CD14-positive monocyte (primary cell): Measurements from ENCODE around the gene GSTA2. TPM values are rescaled to one million over a fixed set of nuclear protein-coding genes. Genes with fewer than 3 reads are reported as not detected.
"Not testable (repeated sequence)": the region's sequence is repeated elsewhere in the genome, so short reads cannot be mapped to it uniquely, and the experiment has no call there.

Source experiments
- DNase-seq, 3 donors: peaks; one replicate each; pipeline ENCODE4 v3.0.0-alpha.2; 2011 to 2022
- H2AFZ ChIP-seq: 2 replicates; pipeline ENCODE4 v1.6.0; 2012; ENCODE audit warnings: mild to moderate bottlenecking, low read depth, low read length, inconsistent platforms; ENCODE audit not compliant: insufficient read depth, poor library complexity, severe bottlenecking
- H3K27ac ChIP-seq, 2 donors: 1 replicate in 1 of 2; 2 replicates in 1 of 2; pipeline ENCODE4 v1.5.1; 2012 to 2013; ENCODE audit warnings: low read length in 2 of 2, control low read depth in 1 of 2, inconsistent platforms in 1 of 2, low read depth in 1 of 2, mild to moderate bottlenecking in 1 of 2
- H3K27me3 ChIP-seq, 2 donors: one replicate each; pipeline versions ENCODE4 v1.6.0 to v1.6.1; 2011 to 2013; ENCODE audit warnings: low read length in 2 of 2; ENCODE audit not compliant: control insufficient read depth in 2 of 2, insufficient read depth in 2 of 2
- H3K36me3 ChIP-seq, 2 donors: replicated peaks in 1 of 2; 1 replicate in 1 of 2; 2 replicates in 1 of 2; pipeline versions ENCODE4 v1.5.1 to v1.6.1; 2012 to 2013; ENCODE audit warnings: low read length in 2 of 2, control low read depth in 1 of 2, inconsistent platforms in 1 of 2, mild to moderate bottlenecking in 1 of 2; ENCODE audit not compliant: insufficient read depth in 2 of 2, control insufficient read depth in 1 of 2
- H3K4me1 ChIP-seq, 2 donors: 1 replicate in 1 of 2; 2 replicates in 1 of 2; pipeline versions ENCODE4 v1.5.1 to v1.6.1; 2012 to 2013; ENCODE audit warnings: low read length in 2 of 2, control low read depth in 1 of 2, inconsistent platforms in 1 of 2, mild to moderate bottlenecking in 1 of 2, moderate library complexity in 1 of 2; ENCODE audit not compliant: insufficient read depth in 2 of 2, control insufficient read depth in 1 of 2
- H3K4me2 ChIP-seq: replicated peaks from 2 replicates; pipeline ENCODE3; 2012; ENCODE audit warnings: low read length, moderate library complexity, mild to moderate bottlenecking; ENCODE audit not compliant: poor library complexity, severe bottlenecking; ENCODE audit errors: extremely low read depth
- H3K4me3 ChIP-seq, 3 experiments: fragments of 200-600 bp in 1 of 3; sonication (generic) in 1 of 3; replicated peaks in 1 of 3; 1 replicate in 2 of 3; 2 replicates in 1 of 3; pipeline ENCODE4 v1.5.1; 2011 to 2013; ENCODE audit warnings: low read length in 3 of 3, mild to moderate bottlenecking in 3 of 3, control low read depth in 2 of 3, low read depth in 2 of 3, inconsistent platforms in 1 of 3, moderate library complexity in 1 of 3
- H3K79me2 ChIP-seq: 2 replicates; pipeline ENCODE4 v1.6.0; 2012; ENCODE audit warnings: mild to moderate bottlenecking, control low read depth, inconsistent platforms, low read length, moderate library complexity; ENCODE audit not compliant: insufficient read depth
- H3K9ac ChIP-seq: 2 replicates; pipeline ENCODE4 v1.6.0; 2017; ENCODE audit warnings: low read length, mild to moderate bottlenecking; ENCODE audit not compliant: insufficient read depth, poor library complexity, severe bottlenecking
- H3K9me3 ChIP-seq, 2 donors: replicated peaks in 1 of 2; 1 replicate in 1 of 2; 2 replicates in 1 of 2; pipeline versions ENCODE4 v1.5.1 to v1.6.1; 2012 to 2013; ENCODE audit warnings: low read length in 2 of 2, control low read depth in 1 of 2; ENCODE audit not compliant: control insufficient read depth in 1 of 2, insufficient read depth in 1 of 2
- H4K20me1 ChIP-seq: 2 replicates; pipeline ENCODE4 v1.6.0; 2012; ENCODE audit warnings: mild to moderate bottlenecking, low read length, control low read depth, moderate library complexity; ENCODE audit not compliant: insufficient read depth
- H3K27ac Mint-ChIP-seq, 7 donors: one replicate each; pipeline ENCODE4 v1.8.0; 2020; ENCODE audit warnings: mild to moderate bottlenecking in 7 of 7, mixed read lengths in 7 of 7, moderate library complexity in 6 of 7, inconsistent platforms in 2 of 7
- H3K27me3 Mint-ChIP-seq, 3 donors: one replicate each; pipeline ENCODE4 v1.8.0; 2021 to 2022; ENCODE audit warnings: low read depth in 3 of 3, mild to moderate bottlenecking in 3 of 3, mixed read lengths in 3 of 3, moderate library complexity in 3 of 3, inconsistent platforms in 1 of 3
- H3K36me3 Mint-ChIP-seq, 2 donors: one replicate each; pipeline ENCODE4 v1.8.0; 2020; ENCODE audit warnings: mixed read lengths in 2 of 2, inconsistent platforms in 1 of 2, mild to moderate bottlenecking in 1 of 2
- H3K4me1 Mint-ChIP-seq: one replicate; pipeline ENCODE4 v1.8.0; 2020; ENCODE audit warnings: mild to moderate bottlenecking, mixed read lengths
- H3K4me3 Mint-ChIP-seq, 2 donors: one replicate each; pipeline ENCODE4 v1.8.0; 2020; ENCODE audit warnings: mild to moderate bottlenecking in 2 of 2, mixed read lengths in 2 of 2, moderate library complexity in 1 of 2
- H3K9me3 Mint-ChIP-seq, 7 donors: one replicate each; pipeline ENCODE4 v1.8.0; 2020 to 2022; ENCODE audit warnings: mixed read lengths in 7 of 7, mild to moderate bottlenecking in 6 of 7, moderate library complexity in 6 of 7, inconsistent platforms in 2 of 7
- WGBS: methylation state at CpG from one replicate; pipeline ENCODE4 v1.1.5; 2013; ENCODE audit warnings: missing lambda C conversion rate; ENCODE audit not compliant: insufficient coverage; 5-methylcytosine and 5-hydroxymethylcytosine counted together
- intact Hi-C, 2 donors: fragments of 100-400 bp; cut with micrococcal nuclease; formaldehyde crosslinking; loops; one replicate each; pipeline versions ENCODE4 v1.15.0 to v1.15.1; 2023
- polyA plus RNA-seq, 3 donors: library from polyadenylated mRNA; depleted of rRNA in 1 of 3; unstranded in 2 of 3; stranded (reverse) in 1 of 3; fragments of 300-500 nt in 2 of 3; fragments of >200 nt in 1 of 3; fragmentation: Illumina TruSeq in 2 of 3; gene quantifications; 1 replicate in 2 of 3; 2 replicates in 1 of 3; pipeline ENCODE4 v1.2.3, GENCODE V29; 2012 to 2021
- TF ChIP-seq, protein P1 (sequence below): fragments of 200-600 bp; IDR thresholded peaks from one replicate; pipeline ENCODE4 v1.8.0; 2022; ENCODE audit warnings: antibody characterized with exemption, mild to moderate bottlenecking

The GSTA2 gene
- polyA plus RNA-seq, 3 donors = not detected

DNA sequence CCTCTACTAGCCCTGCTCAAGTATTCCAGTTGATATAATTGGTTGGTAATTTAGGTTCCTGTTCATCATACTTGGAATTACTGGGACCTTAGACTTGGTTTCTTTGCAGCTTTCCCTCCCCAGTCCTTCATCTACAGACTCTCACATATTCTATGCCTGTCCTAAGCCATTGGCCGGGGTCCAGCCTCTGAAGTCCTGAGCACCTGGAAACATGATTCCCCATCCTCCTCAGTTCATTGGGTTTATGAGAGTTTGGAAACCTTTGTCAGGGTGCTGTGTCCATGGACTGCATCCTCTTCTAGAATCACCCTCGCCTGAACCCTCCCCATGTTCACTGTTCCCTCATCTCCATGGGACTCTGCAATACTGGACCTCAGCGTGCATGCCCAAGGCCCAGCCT, 8.8 kb downstream of the GSTA2 start:
- Mint-ChIP-seq H3K4me1 (no peaks in the 10 kb centered on the region), H3K4me3 (no peak overlapping the region), H3K36me3 (no peaks in the 10 kb centered on the region), H3K27me3 (peaks cover 2 to 7% (median 3%) of the 10 kb centered on the region in 3 donors), H3K27ac (no peak overlapping the region), H3K9me3 (peaks cover 3 to 12% (median 9%) of the 10 kb centered on the region in 7 donors)
- Histone ChIP-seq H3K27me3 (no peaks in the 10 kb centered on the region), H3K36me3 (no peaks in the 10 kb centered on the region), H3K4me1 (no peaks in the 10 kb centered on the region), H3K9ac (no peak overlapping the region), H2AFZ (no peak overlapping the region), H3K79me2 (no peaks in the 10 kb centered on the region), H3K4me2 (no peak overlapping the region), H3K9me3 (peaks cover 0 to 8% of the 10 kb centered on the region in 2 donors), H3K4me3 (no peak overlapping the region), H3K27ac (no peak overlapping the region), H4K20me1 (no peaks in the 10 kb centered on the region)
- TF ChIP-seq, protein P1, sequence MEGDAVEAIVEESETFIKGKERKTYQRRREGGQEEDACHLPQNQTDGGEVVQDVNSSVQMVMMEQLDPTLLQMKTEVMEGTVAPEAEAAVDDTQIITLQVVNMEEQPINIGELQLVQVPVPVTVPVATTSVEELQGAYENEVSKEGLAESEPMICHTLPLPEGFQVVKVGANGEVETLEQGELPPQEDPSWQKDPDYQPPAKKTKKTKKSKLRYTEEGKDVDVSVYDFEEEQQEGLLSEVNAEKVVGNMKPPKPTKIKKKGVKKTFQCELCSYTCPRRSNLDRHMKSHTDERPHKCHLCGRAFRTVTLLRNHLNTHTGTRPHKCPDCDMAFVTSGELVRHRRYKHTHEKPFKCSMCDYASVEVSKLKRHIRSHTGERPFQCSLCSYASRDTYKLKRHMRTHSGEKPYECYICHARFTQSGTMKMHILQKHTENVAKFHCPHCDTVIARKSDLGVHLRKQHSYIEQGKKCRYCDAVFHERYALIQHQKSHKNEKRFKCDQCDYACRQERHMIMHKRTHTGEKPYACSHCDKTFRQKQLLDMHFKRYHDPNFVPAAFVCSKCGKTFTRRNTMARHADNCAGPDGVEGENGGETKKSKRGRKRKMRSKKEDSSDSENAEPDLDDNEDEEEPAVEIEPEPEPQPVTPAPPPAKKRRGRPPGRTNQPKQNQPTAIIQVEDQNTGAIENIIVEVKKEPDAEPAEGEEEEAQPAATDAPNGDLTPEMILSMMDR = no peak
- intact Hi-C loops = no loop called here
- DNase-seq = no peak
- 100% methylated on average over 1 of the region's 3 CpGs for WGBS

DNA sequence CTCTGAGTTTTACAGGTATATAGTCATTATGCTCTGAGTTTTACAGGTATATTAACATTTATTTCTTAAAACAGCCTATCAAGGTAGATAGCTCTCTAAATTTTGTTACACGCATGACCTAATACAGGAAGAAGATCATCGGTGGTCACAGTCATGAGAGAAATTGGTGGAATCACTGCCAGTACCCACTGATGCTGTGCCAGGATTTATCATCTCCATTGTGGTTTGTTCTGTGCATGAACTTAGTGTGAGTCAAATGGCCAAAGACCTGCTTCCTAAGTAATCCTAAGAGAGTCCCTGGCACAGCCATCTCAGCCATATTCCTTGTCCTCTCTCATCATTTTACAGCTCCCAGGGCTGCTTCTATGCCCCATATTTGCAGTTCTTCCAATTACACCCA, 10.1 kb downstream of the GSTA2 start:
- DNase-seq, H3K36me3 Mint-ChIP-seq, H3K4me1 Mint-ChIP-seq, H3K4me1 ChIP-seq, H4K20me1 ChIP-seq, H3K4me3 ChIP-seq, H3K27ac ChIP-seq, H3K9ac ChIP-seq, H3K79me2 ChIP-seq, intact Hi-C loops, H3K36me3 ChIP-seq, H2AFZ ChIP-seq, H3K4me3 Mint-ChIP-seq, H3K9me3 ChIP-seq, H3K27ac Mint-ChIP-seq, H3K27me3 Mint-ChIP-seq, H3K4me2 ChIP-seq, H3K27me3 ChIP-seq: not testable (repeated sequence)
- 83% methylated on average over 2 of the region's 2 CpGs for WGBS
- peaks cover 3 to 12% (median 9%) of the 10 kb centered on the region in 7 donors for H3K9me3 Mint-ChIP-seq
